K562 (cell line): Measurements from ENCODE around the gene DUSP16.

Experiments used
- BRCA1 ChIP-seq, 2 experiments: fragments of 450-650 bp in 1 of 2; sonication (generic) in 1 of 2; formaldehyde crosslinking in 1 of 2; IDR thresholded peaks; 2 replicates each; pipeline versions ENCODE4 v1.5.0 to v1.6.1; 2017 to 2020; ENCODE audit warnings: mild to moderate bottlenecking in 1 of 2, missing genetic modification reagents in 1 of 2
- EP300 ChIP-seq: IDR thresholded peaks from 2 replicates; pipeline ENCODE4 v1.6.1; 2012; ENCODE audit warnings: low read length, improper control_type of control experiment
- ESRRA ChIP-seq: fragments of 450-650 bp; IDR thresholded peaks from 2 replicates; pipeline ENCODE4 v1.6.1; 2014; ENCODE audit warnings: low read depth, mild to moderate bottlenecking, moderate library complexity, borderline replicate concordance
- EZH2 ChIP-seq: IDR thresholded peaks from 2 replicates; pipeline ENCODE4 v1.6.1; 2012; ENCODE audit warnings: low read depth, mild to moderate bottlenecking, inconsistent platforms, low read length, borderline replicate concordance
- GATAD2B ChIP-seq: fragments of 450-650 bp; IDR thresholded peaks from 2 replicates; pipeline ENCODE4 v1.6.1; 2017; ENCODE audit warnings: mild to moderate bottlenecking, borderline replicate concordance
- ZBTB7A ChIP-seq: IDR thresholded peaks from 2 replicates; pipeline ENCODE4 v1.6.1; 2011; ENCODE audit warnings: low read depth, mild to moderate bottlenecking, low read length, moderate library complexity, borderline replicate concordance; ENCODE audit not compliant: control insufficient read depth
- ZNF274 ChIP-seq: IDR thresholded peaks from 2 replicates; pipeline ENCODE4 v1.6.1; 2011; ENCODE audit warnings: low read depth, mild to moderate bottlenecking, low read length, moderate library complexity, borderline replicate concordance
- ZZZ3 ChIP-seq: fragments of 450-650 bp; IDR thresholded peaks from 2 replicates; pipeline ENCODE4 v1.6.1; 2016; ENCODE audit warnings: antibody characterized with exemption, mild to moderate bottlenecking, moderate library complexity
- TF ChIP-seq, protein P1 (sequence below), 3 experiments: fragments of 200-800 bp in 1 of 3; fragments of 250-450 bp in 1 of 3; fragments of 450-650 bp in 1 of 3; sonication (Bioruptor Pico) in 1 of 3; sonication (Bioruptor generic) in 1 of 3; formaldehyde crosslinking in 1 of 3; IDR thresholded peaks; 2 replicates each; pipeline versions ENCODE4 v1.6.1 to v1.8.0; 2016 to 2022; ENCODE audit warnings: mild to moderate bottlenecking in 2 of 3, missing genetic modification characterization in 2 of 3, missing compliant biosample characterization in 1 of 3, moderate library complexity in 1 of 3
- TF ChIP-seq, protein P2 (sequence below), 3 experiments: IDR thresholded peaks in 2 of 3; conservative IDR thresholded peaks in 1 of 3; 2 replicates each; pipeline ENCODE4 v1.5.1; 2011 to 2012; ENCODE audit warnings: low read length in 3 of 3, mild to moderate bottlenecking in 3 of 3, control low read depth in 2 of 3, improper control_type of control experiment in 1 of 3, inconsistent platforms in 1 of 3, low read depth in 1 of 3, mixed read lengths in 1 of 3, moderate library complexity in 1 of 3; ENCODE audit not compliant: insufficient read depth in 2 of 3
- TF ChIP-seq, protein P3 (sequence below), 2 experiments: fragments of 450-650 bp in 1 of 2; IDR thresholded peaks; 2 replicates each; pipeline ENCODE4 v1.6.1; 2011 to 2017; ENCODE audit warnings: low read depth in 2 of 2, antibody characterized with exemption in 1 of 2, borderline replicate concordance in 1 of 2, low read length in 1 of 2, mild to moderate bottlenecking in 1 of 2, mixed read lengths in 1 of 2; ENCODE audit not compliant: control insufficient read depth in 1 of 2
- TF ChIP-seq, protein P4 (sequence below): sonication (generic); formaldehyde crosslinking; IDR thresholded peaks from 2 replicates; pipeline ENCODE4 v1.8.0; 2022; ENCODE audit warnings: mild to moderate bottlenecking, low read depth, missing genetic modification reagents
- TF ChIP-seq, protein P5 (sequence below): sonication (generic); formaldehyde crosslinking; IDR thresholded peaks from 2 replicates; pipeline ENCODE4 v1.8.1; 2023; ENCODE audit warnings: mild to moderate bottlenecking, missing genetic modification reagents, moderate library complexity

DNA sequence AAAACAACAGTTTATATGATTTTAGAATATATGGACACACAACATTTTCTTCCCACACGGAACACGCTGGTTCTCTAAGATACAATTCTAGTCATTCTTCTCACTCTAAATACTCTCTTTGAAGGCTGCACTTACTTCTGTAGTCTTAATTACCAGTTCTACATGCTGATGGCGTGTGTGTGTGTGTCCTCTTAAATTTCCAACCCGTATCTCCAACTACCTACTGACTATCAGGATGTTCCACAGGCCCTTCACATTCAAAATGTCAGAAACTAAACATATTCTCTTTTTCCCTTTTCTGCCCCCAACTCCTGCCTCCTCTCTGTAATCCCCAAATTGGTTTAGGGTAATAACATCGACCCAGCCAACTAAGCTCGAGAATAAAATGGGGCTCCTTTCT is 75.2 kb downstream of the DUSP16 start:
- TF ChIP-seq, protein P1, sequence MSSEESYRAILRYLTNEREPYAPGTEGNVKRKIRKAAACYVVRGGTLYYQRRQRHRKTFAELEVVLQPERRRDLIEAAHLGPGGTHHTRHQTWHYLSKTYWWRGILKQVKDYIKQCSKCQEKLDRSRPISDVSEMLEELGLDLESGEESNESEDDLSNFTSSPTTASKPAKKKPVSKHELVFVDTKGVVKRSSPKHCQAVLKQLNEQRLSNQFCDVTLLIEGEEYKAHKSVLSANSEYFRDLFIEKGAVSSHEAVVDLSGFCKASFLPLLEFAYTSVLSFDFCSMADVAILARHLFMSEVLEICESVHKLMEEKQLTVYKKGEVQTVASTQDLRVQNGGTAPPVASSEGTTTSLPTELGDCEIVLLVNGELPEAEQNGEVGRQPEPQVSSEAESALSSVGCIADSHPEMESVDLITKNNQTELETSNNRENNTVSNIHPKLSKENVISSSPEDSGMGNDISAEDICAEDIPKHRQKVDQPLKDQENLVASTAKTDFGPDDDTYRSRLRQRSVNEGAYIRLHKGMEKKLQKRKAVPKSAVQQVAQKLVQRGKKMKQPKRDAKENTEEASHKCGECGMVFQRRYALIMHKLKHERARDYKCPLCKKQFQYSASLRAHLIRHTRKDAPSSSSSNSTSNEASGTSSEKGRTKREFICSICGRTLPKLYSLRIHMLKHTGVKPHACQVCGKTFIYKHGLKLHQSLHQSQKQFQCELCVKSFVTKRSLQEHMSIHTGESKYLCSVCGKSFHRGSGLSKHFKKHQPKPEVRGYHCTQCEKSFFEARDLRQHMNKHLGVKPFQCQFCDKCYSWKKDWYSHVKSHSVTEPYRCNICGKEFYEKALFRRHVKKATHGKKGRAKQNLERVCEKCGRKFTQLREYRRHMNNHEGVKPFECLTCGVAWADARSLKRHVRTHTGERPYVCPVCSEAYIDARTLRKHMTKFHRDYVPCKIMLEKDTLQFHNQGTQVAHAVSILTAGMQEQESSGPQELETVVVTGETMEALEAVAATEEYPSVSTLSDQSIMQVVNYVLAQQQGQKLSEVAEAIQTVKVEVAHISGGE (CRISPR knock-in tag; IDR thresholded peaks at IDR 0.05), result no peak
- TF ChIP-seq, protein P2, sequence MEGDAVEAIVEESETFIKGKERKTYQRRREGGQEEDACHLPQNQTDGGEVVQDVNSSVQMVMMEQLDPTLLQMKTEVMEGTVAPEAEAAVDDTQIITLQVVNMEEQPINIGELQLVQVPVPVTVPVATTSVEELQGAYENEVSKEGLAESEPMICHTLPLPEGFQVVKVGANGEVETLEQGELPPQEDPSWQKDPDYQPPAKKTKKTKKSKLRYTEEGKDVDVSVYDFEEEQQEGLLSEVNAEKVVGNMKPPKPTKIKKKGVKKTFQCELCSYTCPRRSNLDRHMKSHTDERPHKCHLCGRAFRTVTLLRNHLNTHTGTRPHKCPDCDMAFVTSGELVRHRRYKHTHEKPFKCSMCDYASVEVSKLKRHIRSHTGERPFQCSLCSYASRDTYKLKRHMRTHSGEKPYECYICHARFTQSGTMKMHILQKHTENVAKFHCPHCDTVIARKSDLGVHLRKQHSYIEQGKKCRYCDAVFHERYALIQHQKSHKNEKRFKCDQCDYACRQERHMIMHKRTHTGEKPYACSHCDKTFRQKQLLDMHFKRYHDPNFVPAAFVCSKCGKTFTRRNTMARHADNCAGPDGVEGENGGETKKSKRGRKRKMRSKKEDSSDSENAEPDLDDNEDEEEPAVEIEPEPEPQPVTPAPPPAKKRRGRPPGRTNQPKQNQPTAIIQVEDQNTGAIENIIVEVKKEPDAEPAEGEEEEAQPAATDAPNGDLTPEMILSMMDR (IDR thresholded peaks at IDR 0.05 in 2 of 3, conservative IDR thresholded peaks at IDR 0.05 in 1 of 3; ENCODE audit: insufficient read depth in 2 of 3, low read depth in 1 of 3, low read length in 3 of 3), result no peak
- TF ChIP-seq ZZZ3, result no peak
- TF ChIP-seq, protein P3, sequence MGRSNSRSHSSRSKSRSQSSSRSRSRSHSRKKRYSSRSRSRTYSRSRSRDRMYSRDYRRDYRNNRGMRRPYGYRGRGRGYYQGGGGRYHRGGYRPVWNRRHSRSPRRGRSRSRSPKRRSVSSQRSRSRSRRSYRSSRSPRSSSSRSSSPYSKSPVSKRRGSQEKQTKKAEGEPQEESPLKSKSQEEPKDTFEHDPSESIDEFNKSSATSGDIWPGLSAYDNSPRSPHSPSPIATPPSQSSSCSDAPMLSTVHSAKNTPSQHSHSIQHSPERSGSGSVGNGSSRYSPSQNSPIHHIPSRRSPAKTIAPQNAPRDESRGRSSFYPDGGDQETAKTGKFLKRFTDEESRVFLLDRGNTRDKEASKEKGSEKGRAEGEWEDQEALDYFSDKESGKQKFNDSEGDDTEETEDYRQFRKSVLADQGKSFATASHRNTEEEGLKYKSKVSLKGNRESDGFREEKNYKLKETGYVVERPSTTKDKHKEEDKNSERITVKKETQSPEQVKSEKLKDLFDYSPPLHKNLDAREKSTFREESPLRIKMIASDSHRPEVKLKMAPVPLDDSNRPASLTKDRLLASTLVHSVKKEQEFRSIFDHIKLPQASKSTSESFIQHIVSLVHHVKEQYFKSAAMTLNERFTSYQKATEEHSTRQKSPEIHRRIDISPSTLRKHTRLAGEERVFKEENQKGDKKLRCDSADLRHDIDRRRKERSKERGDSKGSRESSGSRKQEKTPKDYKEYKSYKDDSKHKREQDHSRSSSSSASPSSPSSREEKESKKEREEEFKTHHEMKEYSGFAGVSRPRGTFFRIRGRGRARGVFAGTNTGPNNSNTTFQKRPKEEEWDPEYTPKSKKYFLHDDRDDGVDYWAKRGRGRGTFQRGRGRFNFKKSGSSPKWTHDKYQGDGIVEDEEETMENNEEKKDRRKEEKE (IDR thresholded peaks at IDR 0.05; ENCODE audit: borderline replicate concordance in 1 of 2, control insufficient read depth in 1 of 2, low read depth in 2 of 2, low read length in 1 of 2), result no peak
- no peak for TF ChIP-seq ZNF274
- TF ChIP-seq BRCA1 (IDR thresholded peaks at IDR 0.05), result no peak
- no peak for TF ChIP-seq BRCA1 (CRISPR knock-in tag; IDR thresholded peaks at IDR 0.05)
- TF ChIP-seq EZH2, result no peak
- TF ChIP-seq GATAD2B, result no peak
- no peak for TF ChIP-seq ESRRA
- TF ChIP-seq, protein P4, sequence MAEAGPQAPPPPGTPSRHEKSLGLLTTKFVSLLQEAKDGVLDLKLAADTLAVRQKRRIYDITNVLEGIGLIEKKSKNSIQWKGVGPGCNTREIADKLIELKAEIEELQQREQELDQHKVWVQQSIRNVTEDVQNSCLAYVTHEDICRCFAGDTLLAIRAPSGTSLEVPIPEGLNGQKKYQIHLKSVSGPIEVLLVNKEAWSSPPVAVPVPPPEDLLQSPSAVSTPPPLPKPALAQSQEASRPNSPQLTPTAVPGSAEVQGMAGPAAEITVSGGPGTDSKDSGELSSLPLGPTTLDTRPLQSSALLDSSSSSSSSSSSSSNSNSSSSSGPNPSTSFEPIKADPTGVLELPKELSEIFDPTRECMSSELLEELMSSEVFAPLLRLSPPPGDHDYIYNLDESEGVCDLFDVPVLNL, result no peak
- TF ChIP-seq, protein P5, sequence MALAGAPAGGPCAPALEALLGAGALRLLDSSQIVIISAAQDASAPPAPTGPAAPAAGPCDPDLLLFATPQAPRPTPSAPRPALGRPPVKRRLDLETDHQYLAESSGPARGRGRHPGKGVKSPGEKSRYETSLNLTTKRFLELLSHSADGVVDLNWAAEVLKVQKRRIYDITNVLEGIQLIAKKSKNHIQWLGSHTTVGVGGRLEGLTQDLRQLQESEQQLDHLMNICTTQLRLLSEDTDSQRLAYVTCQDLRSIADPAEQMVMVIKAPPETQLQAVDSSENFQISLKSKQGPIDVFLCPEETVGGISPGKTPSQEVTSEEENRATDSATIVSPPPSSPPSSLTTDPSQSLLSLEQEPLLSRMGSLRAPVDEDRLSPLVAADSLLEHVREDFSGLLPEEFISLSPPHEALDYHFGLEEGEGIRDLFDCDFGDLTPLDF (CRISPR knock-in tag), result no peak
- no peak for TF ChIP-seq ZBTB7A
- no peak for TF ChIP-seq EP300
